Progenitor cell of endocrine pancreas (in vitro differentiated cells): ENCODE data around the gene PARD6G. TPM values are rescaled to one million over a fixed set of nuclear protein-coding genes. Genes with fewer than 3 reads are reported as not detected.
A peak's percentile ranks its signal among the peaks of the same experiment; 100 is the strongest.

Experiments
- DNase-seq: peaks from one replicate; pipeline ENCODE4 v3.0.0; 2021; ENCODE audit warnings: low spot score; ENCODE audit not compliant: unreplicated experiment
- H3K27ac Mint-ChIP-seq: 2 replicates; pipeline ENCODE4 v1.8.0; 2021; ENCODE audit warnings: mild to moderate bottlenecking, moderate library complexity, mixed read lengths
- H3K27me3 Mint-ChIP-seq: 2 replicates; pipeline ENCODE4 v1.8.0; 2021; ENCODE audit warnings: mixed read lengths
- H3K36me3 Mint-ChIP-seq: 2 replicates; pipeline ENCODE4 v1.8.0; 2022; ENCODE audit warnings: mixed read lengths; ENCODE audit not compliant: insufficient read depth
- H3K4me1 Mint-ChIP-seq: 2 replicates; pipeline ENCODE4 v1.8.0; 2021; ENCODE audit warnings: low read depth, mixed read lengths
- H3K4me3 Mint-ChIP-seq: 2 replicates; pipeline ENCODE4 v1.8.0; 2021; ENCODE audit warnings: low read depth, mild to moderate bottlenecking, moderate library complexity, mixed read lengths
- H3K9me3 Mint-ChIP-seq: 2 replicates; pipeline ENCODE4 v1.8.0; 2021; ENCODE audit warnings: low read depth, mixed read lengths
- CTCF ChIP-seq: fragments of 200-600 bp; sonication (generic); IDR thresholded peaks from one replicate; pipeline ENCODE4 v1.5.0; 2021; ENCODE audit warnings: antibody characterized with exemption, mild to moderate bottlenecking; ENCODE audit not compliant: unreplicated experiment
- total RNA-seq: library from RNA; stranded (reverse); gene quantifications from 2 replicates; pipeline ENCODE4 v1.2.1, GENCODE V29; 2021

PARD6G gene
- total RNA-seq, 1 donor from 2014 or later: 25.8 TPM

DNA sequence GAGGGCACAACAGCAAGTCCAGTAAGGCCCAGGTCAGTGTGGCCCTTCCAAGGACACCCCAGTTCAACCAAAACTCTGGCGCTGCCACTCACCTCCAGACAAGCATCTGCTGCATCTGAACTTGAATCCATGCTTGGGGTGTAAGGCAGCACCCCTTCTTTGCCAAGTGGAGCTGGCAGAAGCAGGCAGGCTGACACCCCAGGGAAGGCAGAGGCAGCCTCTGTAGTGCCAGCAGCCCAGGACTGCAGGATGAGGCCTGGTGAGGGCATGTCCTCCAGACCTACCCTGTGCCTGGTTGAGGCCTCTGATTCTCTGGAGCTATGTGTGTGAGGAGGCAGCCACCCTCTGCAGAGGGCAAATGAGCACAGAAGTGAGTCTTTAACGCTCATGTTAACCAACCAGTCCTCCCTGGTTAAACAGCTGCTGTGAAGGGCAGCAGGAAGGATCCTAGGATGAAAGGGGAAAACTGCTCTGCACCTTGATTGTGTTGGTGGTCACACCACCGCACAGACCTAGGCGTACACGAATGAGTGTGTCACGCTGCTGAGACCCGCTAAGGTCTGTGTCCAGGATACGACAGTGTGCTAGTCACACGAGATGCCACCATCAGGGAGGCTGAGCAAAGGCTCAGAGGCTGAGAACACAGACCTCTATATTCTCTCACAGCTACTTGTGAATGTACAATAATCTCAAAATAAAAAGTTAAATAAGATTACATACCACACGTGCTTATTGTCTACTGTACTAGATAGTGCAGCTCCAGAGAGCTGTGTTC lies 2.2 kb downstream of the PARD6G start:
- Mint-ChIP-seq H3K4me3 (peak overlapping the region; percentile 84), H3K27ac (no peak overlapping the region), H3K36me3 (no peaks in the 10 kb centered on the region), H3K9me3 (no peaks in the 10 kb centered on the region), H3K27me3 (peaks cover 15% of the 10 kb centered on the region), H3K4me1 (no peaks in the 10 kb centered on the region)
- no peak for DNase-seq
- TF ChIP-seq CTCF: no peak

DNA sequence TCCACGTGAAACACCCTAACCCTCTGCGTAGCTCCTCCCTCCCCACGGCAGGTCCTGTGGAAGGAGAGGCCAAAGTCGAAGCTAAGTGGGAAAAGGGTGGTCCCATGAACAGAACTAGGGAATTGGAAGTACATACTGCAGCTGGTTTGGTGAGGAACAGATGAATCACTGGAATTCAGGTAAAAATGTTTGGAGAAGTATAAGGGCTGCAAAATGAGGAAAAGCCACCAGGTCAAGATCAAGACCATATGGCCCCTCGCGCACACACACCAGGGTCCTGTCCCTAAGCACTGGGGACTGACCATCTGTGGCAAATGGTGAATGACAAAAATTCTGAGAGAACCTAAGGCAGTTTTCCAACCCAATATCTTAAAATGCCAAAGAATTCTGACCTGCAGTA lies 3.1 kb downstream of the PARD6G start:
- DNase-seq: no peak
- no peaks in the 10 kb centered on the region for H3K4me1 Mint-ChIP-seq
- TF ChIP-seq CTCF: no peak
- H3K36me3 Mint-ChIP-seq: no peaks in the 10 kb centered on the region
- no peak overlapping the region for H3K27ac Mint-ChIP-seq
- H3K4me3 Mint-ChIP-seq: no peak overlapping the region
- peaks cover 6% of the 10 kb centered on the region for H3K27me3 Mint-ChIP-seq
- no peaks in the 10 kb centered on the region for H3K9me3 Mint-ChIP-seq

- H3K4me1 Mint-ChIP-seq: no peaks in the 10 kb centered on the region
- DNase-seq: no peak
- TF ChIP-seq CTCF: no peak
- H3K4me3 Mint-ChIP-seq: no peak overlapping the region
- H3K36me3 Mint-ChIP-seq: no peaks in the 10 kb centered on the region
- no peaks in the 10 kb centered on the region for H3K9me3 Mint-ChIP-seq
- H3K27me3 Mint-ChIP-seq: no peaks in the 10 kb centered on the region
- H3K27ac Mint-ChIP-seq: no peak overlapping the region
These were observed 4.1 kb downstream of the PARD6G start for GRCh38 chr18:80243204-80243603.

- DNase-seq: no peak
- Mint-ChIP-seq H3K36me3 (peaks cover 3% of the 10 kb centered on the region), H3K27ac (no peak overlapping the region), H3K4me1 (no peaks in the 10 kb centered on the region), H3K9me3 (no peaks in the 10 kb centered on the region), H3K27me3 (no peaks in the 10 kb centered on the region), H3K4me3 (no peak overlapping the region)
- TF ChIP-seq CTCF: no peak
These were observed 5.2 kb downstream of the PARD6G start for GRCh38 chr18:80241919-80242777.

DNA sequence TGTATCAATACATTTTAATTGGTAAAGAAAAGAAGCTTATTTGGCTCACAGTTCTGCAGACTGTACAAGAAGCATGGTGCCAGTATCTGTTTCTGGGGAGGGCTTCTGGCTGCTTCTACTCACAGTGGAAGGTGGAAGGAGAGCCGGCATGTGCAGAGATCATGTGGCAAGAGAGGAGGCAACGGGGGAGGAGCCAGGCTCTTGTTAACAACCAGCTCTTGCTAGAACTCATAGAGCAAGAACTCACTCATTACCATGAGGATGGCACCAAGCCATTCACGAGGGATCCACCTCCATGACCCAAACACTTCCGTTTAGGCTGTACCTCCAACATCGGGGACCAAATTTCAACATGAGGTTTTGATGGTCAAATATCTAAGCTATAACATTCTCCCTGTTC lies 7.5 kb downstream of the PARD6G start:
- Mint-ChIP-seq H3K27me3 (no peaks in the 10 kb centered on the region), H3K4me3 (no peak overlapping the region), H3K9me3 (peaks cover 7% of the 10 kb centered on the region), H3K36me3 (peaks cover 4% of the 10 kb centered on the region), H3K27ac (no peak overlapping the region), H3K4me1 (no peaks in the 10 kb centered on the region)
- no peak for TF ChIP-seq CTCF
- no peak for DNase-seq
